GM19238 (cell line): ENCODE data around the gene EDC3.

Experiments
- DNase-seq: peaks from one replicate; pipeline ENCODE4 v3.0.0; 2011; ENCODE audit warnings: low spot score; ENCODE audit not compliant: insufficient read length

EDC3 gene

DNA sequence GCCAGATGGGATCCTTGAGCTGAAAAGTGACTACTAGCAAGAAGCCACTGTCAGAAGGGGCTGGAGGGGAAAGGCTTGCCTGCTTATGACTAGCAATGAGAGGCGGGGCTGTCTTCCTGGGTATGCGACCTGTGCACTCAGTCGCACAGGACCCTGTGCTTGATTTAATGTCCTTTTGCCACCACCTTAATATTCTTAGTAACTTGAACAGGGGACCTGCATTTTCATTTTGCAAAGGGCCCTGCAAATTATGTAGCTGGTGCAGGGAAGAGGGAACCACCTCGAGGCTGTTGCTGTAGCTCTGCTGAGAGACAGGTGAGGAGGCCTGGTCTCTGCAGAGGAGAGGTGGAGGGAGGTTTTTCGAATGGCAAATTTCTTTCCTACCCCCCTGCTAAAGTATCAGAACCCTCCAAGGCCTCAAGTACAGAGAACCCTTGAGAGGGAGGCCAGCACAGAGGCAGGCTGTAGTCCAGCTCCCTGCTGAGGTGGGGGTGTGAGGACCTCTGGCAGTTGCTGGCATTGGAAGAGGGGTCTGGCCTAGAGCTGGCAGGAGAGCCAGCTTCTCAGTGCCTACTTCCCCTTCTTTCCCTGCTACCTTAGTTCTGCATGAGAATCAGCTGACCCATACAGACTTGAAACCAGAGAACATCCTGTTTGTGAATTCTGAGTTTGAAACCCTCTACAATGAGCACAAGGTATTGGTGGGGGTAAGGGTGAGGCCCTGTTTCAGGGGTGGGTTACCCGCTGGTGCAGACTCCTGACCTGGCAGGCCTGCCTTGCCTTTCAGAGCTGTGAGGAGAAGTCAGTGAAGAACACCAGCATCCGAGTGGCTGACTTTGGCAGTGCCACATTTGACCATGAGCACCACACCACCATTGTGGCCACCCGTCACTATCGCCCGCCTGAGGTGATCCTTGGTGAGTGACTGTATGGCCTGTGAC is 68.8 kb downstream of the EDC3 start:
- peak; percentile 34 for DNase-seq

DNA sequence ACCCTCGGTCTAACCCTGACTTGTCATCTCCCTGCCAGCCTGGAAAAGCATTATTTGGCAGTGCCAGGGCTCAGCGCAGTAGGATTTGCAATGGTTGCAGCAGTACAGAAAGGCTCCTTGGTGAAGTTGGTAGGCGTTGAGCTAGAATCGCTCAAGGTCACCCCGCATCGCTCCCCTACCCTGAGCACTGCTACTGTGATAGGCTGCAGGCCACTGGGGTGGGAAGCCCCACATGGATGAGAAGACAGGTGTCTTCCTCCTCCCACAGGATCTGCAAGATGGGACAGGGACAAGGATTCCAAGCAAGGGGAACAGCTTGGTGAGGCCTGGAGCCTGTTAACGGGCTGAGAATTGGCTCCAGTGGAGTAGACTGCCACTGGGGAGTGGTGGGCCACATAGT is 69.5 kb downstream of the EDC3 start:
- DNase-seq: no peak

DNA sequence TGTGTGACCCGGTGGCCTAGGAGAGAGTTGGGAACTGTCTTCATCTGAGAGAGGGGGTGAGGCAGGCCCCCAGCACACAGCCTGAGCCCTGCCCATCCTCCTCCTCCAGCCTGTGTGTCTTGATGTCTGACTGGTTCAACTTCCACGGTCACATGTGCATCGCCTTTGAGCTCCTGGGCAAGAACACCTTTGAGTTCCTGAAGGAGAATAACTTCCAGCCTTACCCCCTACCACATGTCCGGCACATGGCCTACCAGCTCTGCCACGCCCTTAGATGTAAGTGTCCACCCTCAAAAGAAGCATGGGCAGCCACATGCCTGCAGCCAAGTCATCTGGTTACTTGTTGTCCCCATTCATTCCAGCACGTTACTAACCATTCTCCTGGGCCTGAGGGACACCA is 70.1 kb downstream of the EDC3 start:
- no peak for DNase-seq

DNA sequence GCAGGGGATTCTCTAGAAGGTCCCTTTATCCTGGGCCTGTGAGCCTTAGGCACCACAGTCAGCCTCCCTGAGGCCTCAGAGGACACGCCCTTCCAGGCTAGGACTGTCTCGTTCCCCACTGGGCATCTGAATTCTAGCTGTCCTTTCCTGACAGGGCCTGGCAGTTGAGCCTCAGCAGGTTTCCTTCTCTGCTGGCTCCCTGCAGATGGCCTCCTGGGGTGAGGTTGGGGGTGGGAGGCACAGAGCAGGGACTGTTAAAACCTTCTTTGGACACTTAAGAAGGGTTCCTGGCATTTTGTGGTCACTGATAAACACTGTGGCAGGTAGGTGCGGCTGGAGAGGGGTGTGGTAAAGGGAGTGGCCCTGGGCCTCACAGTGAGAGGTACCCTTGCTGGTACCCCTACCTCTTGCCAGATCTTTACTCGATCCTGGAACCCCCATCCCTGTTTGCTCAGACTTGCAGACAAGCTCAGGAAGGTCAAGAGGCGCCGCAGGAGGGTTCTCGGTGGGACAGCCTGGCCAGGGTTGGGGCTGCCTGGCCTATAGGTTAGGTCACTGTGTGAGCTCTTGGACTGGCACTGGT is 71.7 kb downstream of the EDC3 start:
- DNase-seq: no peak

DNA sequence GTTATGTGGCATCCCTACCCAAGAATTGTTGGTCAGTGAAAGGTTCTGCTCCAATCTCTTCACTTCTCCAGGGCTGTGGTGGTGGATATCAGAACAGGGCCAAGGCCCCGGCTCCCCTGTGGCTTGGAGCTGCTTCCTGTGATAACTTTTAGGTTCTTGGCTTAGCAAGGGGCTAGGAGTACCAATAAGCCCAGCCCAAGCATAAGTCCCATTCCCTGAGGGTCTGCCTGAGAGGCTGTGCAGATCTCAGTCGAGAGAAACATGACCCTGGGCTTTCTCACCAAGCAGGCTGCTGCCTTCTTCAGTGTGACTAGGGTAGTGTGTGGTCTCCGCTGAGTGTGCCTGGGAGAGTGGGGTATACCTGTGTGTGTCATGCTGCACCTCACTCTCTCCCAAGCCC is 73.1 kb downstream of the EDC3 start:
- DNase-seq: no peak

DNA sequence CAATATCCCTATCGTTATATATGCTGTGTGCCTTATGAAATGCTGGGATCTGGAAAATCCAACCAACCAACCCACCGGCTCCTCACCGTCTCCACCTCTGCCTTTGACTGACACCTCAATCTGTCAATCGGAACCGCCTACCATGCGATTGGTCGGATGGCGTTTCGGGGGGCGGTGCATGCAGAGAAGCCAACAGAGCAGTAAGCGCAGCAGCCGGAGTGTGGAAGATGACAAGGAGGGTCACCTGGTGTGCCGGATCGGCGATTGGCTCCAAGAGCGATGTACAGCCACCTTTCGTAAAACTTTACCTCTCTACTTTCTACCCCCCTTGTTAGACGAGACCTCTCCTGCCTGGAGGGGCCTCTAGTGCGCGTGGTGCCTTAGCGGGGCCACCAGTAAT is 73.9 kb downstream of the EDC3 start:
- no peak for DNase-seq

DNA sequence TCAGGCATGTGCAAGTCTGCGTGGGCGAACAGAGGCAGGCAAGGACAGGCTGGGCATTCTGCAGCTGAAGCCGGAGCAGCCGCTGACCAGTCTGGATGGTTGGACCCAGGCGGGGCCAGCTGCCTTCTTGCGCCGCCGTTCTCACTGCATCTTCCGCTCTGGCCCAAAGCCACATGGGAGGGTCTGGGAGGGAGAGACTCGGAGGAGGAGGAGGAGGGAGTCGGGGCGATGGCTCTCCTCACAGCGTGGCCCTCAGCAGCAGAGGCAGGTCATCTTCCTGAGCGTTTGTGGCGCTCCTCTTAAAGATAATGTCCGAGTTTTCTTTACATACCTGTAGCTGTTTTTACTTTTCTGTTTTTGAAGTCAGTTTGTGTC is 74.3 kb downstream of the EDC3 start:
- DNase-seq: no peak

DNA sequence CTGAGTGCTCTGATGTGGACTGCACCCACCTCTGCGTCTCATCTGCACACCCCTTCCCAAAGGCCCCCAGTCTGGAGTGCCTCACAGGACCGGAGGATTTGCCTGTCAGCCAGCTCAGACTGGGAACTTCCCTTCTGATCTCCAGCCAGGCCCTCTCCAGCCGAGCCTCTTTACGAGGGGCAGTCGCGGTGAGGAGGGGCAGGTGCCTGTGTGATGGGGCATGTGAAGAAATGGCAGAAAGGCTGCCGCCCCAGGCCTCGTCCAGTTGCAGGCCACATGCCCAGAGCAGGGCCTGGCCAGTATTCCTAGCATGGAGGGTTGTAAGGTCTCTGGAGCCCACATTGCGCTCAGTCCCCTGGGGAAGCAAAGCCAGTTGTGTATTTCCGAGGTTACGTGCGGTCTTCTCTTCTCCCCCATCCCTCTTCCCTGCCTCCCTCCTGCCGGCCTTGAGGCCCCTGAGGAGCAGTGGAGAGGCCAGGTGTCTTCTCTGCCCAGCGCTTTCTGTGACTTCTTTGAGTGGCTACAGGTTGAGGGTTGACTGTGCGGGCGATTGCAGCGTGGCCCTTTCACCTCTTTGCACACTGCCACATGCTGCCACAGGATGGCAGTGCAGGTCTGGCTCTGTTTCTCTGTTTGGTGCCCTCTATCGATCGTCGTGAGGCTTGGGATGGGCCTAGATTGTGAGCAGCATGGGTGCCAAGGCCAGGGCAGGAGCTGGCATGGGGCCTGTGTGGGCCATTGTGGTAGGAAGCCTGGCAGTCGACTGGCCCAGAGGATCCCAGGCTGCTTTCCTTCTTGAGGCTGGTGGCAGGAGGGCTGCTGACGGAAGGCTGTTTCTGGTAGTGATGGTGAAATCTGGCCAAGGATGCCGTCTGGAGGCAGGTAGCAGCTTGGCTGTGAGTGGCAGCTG is 74.9 kb downstream of the EDC3 start:
- peak; percentile 82 for DNase-seq

DNA sequence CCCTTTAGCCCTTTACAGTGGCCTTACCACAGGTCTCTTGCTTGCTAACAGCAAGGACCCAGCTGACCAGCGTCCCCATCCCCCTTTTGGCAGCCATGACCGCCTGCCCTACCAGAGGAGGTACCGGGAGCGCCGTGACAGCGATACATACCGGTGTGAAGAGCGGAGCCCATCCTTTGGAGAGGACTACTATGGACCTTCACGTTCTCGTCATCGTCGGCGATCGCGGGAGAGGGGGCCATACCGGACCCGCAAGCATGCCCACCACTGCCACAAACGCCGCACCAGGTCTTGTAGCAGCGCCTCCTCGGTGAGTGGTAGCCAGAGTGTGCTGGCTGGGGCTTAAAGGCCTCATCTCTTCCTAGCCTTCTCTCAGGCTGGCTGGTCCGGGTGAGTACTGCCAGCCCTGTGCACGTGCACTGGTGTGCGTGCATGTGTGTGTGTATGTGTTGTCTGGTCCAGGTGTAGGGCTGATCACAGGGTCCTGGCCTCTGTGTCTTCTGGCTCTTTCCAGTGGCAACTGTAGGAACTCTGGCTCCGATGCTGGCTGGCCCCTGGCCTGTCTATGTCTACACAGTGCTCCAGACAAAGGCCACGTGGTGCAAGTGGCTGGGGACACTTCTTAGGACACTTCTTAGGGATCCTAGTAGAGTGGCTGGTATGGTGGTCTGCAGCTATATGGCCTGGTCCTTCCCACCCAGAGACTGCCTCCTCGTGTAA is 75.7 kb downstream of the EDC3 start:
- no peak for DNase-seq

DNA sequence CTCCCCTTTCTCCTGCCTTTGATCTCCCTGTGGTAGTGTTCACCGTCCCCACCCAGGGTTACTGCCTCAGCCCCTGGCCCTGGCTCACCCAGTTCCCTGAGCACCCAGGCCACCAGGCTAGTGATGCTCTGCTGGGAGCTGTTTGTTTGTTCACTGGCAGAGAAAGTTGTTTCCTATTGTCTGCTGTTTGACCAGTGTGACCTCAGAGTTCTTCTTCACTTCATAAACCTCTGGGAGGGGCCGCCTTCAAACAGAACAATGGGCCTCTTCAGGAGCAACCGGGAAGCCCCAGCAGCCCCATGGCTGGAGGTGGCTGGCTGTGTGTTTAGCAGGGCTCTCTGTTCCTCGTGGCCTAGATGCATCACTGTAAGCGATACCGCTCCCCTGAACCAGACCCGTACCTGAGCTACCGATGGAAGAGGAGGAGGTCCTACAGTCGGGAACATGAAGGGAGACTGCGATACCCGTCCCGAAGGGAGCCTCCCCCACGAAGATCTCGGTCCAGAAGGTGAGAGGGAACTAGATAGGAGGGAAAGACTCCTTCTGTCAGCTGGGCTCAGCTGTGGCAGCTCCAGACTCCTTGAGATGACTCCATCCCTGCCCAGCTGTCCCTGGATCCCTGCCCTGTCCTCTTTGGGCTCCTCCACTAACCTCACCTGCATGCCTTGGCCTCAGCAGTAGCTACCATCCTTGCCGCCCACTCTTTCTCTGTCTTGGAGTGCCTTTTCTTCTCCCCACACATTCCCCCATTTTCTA is 76.8 kb downstream of the EDC3 start:
- DNase-seq: no peak

DNA sequence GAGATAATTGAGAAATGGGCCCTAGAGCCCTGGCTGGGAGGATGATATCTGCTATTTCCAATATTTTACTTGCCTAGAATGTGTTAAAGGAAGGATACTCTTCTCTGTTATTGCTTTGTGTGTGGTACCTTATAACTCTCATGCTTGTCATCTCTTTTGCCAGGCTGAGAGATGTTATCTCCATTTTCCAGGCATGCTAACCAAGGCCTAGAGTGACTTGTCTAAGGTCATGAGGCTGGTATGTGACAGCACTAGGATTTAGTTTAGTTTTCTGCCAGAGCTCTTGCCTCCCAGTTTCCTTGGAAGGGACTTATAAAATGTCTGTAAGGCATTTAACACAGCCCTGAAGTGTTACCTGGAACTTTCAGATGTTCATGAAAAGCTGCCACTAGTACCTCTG is 78.8 kb downstream of the EDC3 start:
- no peak for DNase-seq

DNA sequence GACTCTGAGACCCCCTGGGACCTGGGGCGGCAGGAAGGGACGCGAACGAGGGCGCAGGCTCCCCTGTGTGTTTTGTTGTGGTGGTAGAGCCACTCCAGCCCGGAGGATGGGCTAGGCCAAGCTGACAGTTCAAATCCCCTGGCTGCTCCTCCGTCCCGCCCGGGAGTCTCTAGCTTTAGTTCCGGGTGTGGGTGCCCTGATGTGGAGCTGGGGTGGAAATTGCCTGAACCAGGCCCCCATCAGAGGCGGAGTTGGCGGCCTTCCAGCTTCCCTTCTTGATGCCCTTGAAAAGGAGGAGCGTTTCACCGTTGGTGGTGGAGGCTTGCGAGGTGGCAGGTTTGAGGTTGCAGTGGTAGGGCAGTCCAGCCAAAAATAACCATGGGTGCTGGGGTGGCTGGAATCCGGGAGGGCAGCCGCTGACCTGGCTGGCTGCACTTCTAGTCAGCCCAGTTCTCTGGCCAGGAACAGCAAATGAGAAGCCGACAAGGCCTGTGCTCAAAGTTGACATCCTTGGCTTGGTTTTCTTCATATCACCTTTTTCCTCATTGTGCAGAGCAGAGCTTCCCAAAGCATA is 79.4 kb downstream of the EDC3 start:
- peak; percentile 44 for DNase-seq

DNA sequence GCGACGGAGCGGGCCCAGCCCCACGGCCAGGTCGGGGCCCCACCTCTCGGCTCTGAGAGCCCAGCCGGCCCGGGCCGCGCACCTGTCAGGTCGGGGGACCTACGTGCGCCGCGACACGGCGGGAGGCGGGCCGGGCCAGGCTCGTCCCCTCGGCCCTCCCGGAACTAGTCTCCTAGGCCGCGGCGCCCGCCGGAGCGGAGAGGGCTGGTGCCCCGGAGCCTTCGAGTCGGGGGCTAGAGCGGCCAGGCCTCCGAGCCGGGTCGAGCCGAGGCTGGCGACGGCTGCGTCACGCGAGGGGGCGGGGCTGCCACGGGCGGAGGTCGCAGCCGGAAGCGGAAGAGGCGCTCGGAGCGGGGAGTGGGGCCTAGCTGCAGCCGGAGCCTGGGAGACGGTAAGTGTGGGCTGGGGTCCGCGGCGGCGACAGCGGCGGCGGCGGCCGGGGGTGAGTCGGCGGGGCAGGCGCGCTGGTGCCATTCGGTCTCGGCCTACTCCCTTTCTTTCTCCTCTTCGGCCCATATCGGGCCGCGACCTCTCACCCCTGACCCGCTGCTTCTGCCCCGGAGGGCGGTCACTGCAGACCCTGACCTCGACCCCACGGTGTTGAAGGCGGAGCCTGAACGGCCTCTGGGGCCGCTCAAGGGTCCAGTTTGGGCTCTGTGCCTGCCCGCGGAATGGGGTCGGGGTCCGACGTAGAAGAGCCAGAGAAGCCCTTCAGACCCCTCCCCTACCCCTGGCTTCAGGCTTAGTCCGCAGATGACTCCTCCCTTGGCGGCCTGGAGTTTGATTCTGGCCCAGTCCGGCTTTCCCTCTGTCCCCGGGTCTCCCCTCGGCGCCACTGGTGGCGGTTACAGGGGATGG is 80.1 kb downstream of the EDC3 start, which contains the start of gene CLK3:
Gene CLK3 (plus strand): TSS at position 329 of the 858 bp plus-strand sequence. CDS start 3,361 bp downstream, outside the sequence.
- peak; percentile 99 for DNase-seq

DNA sequence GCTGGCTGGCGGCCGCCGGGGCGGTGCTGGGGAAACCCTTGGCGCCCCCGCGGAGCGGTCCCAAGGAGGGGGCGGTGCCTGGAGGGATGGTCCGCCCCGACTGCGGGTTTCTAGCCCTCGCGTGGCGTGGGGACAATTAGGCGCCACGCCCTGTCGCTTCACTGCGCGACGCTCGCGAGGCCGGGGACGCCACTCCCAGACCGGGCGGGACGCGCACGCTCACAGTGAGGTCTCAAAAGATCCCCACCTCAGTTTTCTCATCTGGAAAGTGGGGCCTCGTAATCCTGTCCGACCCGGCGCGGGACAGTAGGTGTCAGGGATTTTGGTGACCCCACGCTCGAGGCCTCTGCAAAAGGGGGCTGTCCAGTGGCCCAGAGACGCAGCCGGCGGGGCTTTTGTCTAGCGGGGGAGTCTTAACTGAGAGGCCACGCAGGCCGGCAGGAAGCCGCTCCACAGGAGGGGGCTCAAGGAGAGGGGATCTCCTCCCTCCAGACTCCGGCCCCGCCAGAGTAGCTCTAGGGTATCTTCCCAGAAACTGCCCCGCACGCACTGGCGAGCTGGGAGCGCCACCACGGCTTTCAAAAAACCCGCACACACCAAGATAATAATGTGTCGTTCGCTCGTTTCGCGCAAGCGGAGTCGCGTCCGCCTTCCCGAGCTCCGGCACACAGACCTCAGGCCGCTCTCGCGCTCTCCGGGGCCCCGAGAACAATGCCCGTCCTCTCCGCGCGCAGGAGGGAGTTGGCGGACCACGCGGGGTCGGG is 80.9 kb downstream of the EDC3 start:
- DNase-seq: peak; percentile 52

DNA sequence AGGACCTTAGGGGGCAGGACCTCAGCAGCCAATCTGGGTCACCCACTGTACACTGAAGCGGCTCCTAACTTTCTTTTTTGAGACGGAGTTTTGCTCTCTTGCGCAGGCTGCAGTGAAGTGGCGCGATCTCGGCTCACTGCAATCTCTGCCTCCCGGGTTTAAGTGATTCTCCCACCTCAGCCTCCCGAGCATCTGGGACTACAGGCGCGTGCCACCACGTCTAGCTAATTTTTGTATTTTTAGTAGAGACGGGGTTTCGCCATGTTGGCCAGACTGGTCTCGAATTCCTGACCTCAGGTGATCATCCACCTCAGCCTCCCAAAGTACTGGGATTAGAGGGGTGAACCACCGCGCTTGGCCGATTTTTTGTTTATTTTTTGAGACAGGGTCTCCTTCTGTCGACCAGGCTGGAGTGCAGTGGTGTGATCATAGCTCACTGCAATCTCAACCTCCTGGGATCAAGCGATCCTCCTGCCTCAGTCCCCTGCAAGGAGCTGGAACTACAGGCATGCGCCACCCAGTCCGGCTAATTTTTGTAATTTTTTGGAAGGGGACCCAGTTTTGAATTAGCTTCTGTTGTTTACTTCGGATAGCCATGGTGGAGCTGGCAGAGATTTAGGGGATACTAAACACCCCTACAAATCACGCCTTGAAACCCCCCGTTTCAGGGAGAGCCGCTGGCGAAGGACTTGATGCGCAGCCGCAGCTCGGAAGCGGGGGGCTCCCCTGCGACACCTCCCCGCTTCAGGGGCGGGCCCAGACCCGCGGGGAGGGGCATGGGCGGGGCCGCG is 81.7 kb downstream of the EDC3 start:
- DNase-seq: peak; percentile 96

DNA sequence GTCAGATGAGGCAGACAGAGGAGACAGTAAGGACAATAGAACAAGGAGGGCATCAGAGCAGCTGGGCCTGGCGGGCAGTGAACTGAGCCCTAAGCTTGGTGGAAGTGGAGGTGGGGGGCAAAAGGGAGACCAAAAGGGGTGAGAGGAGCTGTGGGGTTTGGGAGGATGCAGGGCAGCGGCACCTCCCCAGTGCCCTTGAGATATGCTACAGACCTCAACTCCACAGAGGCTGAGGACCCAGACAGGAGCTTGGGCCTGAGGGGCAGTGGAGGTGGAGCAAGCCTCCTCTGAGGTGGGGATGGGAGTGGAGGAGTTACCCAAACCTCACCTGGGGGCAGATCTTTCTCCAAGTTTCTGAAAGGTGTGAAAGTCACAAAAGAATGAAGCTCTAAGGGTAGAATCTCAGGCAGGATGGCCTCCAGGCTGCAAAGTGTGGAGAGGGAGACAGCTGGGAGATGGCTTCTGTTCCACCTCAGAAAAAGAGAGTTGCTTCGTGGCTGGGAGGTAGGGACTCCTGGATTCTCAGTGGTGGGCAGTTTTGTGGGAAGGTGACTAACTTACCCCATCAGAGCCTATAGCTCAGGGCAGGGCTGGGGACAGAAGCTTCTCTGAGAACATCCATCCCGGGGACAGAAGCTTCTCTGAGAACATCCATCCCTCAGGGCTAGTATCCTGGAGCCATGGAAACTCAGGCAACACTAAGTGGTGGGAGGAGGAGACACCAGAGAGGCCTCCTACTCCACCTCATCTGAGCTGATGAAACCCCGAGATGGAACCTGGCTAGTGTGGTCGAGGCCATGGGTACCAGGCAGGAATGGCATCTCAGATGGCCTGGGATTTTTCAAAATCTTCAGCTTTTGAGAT is 82.5 kb downstream of the EDC3 start:
- no peak for DNase-seq

DNA sequence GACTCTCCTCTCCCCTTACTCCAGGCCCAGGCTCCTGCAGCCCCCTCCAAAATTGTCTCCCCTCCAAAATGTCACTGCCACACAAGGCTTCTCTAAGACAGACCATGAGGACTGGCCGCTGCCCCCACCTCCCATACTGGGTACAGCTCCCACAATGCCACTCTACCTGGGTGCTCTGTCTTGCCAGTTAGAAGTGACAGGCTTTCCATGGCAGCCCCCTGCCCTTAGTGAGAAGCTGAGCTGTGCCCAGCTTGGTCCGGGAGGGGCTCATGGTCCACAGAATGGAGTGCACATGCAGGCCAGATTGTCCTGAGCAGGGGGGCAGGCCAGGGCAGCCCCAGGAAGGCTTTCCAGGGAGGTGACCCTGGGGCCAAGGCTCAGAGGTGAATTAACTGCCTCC is 83.1 kb downstream of the EDC3 start:
- DNase-seq: no peak
